ENCODE results near the gene KLF5.

DNA sequence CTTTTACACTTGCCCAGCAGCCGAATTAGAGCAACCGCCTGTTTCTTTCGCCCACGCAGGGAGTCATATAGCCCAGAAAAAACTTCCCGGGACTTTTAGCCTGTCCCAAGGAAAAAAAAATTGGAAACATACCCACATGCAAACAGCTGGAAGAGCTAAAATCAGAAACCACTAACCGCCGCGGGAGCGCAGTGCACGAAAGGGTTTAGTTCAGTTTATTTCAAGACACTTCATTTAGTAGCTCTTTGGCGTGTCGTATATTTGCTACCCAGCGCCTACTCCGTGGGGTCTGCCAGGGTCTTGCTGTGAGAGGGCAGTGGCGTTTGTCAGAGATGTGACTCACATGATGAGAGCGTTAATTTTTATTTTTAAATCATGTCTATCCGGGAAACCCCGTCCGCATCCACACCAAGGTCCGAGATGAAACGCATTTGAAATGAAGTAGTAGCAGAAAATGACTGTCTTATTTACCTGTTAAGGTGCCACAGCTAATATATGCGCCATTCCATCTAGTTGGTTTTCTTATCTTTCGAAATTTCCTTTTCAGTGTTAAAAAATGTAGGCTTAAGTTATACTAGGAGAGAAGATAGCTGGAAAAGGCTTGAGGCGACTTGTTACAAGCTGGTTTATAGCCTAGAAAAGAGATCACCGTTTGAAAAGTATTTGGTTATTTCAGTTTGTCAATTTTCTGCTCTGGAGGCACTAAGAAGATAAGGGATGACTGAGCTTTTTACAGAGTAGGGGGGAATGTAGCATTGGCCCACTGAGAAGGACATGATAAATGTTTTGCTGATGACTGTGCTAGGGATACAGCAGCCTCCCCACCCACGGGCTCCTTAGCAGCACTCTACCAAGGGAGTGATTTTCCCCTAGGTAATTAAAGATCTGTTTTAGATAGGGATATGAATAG, 1.7 kb downstream of the KLF5 start:
- TF ChIP-seq, protein P1, sequence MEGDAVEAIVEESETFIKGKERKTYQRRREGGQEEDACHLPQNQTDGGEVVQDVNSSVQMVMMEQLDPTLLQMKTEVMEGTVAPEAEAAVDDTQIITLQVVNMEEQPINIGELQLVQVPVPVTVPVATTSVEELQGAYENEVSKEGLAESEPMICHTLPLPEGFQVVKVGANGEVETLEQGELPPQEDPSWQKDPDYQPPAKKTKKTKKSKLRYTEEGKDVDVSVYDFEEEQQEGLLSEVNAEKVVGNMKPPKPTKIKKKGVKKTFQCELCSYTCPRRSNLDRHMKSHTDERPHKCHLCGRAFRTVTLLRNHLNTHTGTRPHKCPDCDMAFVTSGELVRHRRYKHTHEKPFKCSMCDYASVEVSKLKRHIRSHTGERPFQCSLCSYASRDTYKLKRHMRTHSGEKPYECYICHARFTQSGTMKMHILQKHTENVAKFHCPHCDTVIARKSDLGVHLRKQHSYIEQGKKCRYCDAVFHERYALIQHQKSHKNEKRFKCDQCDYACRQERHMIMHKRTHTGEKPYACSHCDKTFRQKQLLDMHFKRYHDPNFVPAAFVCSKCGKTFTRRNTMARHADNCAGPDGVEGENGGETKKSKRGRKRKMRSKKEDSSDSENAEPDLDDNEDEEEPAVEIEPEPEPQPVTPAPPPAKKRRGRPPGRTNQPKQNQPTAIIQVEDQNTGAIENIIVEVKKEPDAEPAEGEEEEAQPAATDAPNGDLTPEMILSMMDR (IDR thresholded peaks at IDR 0.05): no peak
- no peak for TF ChIP-seq POLR2A (IDR thresholded peaks at IDR 0.05)

Data from adrenal gland (tissue), 5 donors.